IMR-90 (cell line): ENCODE data around the gene TMEM86B.

ENCODE experiments used
- NFE2L2 ChIP-seq: fragments of 150-350 bp; IDR thresholded peaks from 2 replicates; pipeline ENCODE4 v1.6.1; 2016; ENCODE audit warnings: low read depth, mild to moderate bottlenecking, low read length
- TF ChIP-seq, protein P1 (sequence below): conservative IDR thresholded peaks from 2 replicates; pipeline ENCODE4 v1.5.1; 2012; ENCODE audit warnings: mild to moderate bottlenecking, low read depth, low read length, improper control_type of control experiment

DNA sequence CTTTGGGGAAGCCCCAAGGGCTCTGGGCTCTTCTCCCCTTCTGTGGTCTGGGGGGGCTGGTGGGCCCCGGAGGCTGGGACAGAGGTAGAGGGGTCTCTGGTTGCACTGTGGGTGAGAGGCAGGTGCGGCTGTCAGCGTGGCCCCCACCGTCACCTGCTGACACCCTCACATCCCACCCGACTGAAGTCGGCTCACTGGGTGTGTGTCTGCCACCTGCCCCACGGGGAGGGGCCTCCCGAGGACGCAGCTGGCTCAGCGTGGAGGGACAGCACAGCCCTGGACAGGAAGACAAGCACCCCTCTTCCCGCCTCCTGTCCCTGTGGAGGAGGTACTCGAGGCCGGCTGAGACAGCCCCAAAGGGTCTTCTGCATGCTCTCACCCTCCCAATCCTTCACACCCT is 2.2 kb upstream of the TMEM86B start:
- no peak for TF ChIP-seq NFE2L2
- TF ChIP-seq, protein P1, sequence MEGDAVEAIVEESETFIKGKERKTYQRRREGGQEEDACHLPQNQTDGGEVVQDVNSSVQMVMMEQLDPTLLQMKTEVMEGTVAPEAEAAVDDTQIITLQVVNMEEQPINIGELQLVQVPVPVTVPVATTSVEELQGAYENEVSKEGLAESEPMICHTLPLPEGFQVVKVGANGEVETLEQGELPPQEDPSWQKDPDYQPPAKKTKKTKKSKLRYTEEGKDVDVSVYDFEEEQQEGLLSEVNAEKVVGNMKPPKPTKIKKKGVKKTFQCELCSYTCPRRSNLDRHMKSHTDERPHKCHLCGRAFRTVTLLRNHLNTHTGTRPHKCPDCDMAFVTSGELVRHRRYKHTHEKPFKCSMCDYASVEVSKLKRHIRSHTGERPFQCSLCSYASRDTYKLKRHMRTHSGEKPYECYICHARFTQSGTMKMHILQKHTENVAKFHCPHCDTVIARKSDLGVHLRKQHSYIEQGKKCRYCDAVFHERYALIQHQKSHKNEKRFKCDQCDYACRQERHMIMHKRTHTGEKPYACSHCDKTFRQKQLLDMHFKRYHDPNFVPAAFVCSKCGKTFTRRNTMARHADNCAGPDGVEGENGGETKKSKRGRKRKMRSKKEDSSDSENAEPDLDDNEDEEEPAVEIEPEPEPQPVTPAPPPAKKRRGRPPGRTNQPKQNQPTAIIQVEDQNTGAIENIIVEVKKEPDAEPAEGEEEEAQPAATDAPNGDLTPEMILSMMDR, result no peak
